Measurements from ENCODE around the gene USP12. TPM values are rescaled to one million over a fixed set of nuclear protein-coding genes. Genes with fewer than 3 reads are reported as not detected.

The USP12 gene
- total and polyA plus RNA-seq, 9 donors = 9.5 to 23.6 (median 19.2) TPM

DNA sequence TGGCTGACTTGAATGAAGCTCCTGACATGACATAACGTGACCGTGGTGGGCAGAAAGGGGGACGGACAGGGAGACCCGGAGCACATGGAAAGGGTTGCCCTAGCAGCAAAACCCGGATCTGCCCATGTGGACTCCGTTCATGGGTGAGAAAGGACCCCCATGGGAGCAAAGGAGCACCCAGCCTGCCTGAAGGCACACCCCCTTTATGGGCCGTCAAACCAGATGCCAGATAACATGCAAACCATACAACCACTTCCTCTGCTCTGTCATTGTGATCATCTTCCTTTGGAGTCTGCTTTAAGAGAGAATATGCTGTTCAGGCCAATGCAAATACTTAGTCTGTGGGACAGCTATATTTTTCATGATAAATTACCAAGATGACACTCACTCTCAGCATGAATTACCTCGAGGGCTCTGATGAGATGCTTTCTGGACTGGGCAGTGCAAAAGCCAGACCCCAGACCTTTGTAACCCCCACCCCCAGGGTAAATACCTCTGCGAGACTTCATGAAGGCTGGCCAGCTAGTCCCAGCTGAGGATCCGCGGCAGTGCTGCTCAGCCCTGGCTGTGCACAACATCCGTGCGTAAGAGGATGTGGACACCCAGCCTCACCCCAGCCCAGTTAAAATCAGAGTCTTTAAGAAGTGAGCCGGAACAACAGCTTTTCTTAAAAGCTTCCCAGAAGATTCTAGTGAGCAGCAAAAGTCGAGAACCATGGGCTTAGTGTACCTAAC is 126.6 kb downstream of the USP12 start:
- H3K9me3 ChIP-seq = no peaks in the 10 kb centered on the region
- intact Hi-C loops (cut with DNase I) = no loop called here
- WGBS, 3 donors = 78 to 82% (median 81%) methylated on average over 15 of the region's 15 CpGs
- H3K4me3 ChIP-seq = no peak overlapping the region
- H3K27ac ChIP-seq = no peak overlapping the region
- H3K36me3 ChIP-seq = no peaks in the 10 kb centered on the region
- TF ChIP-seq, protein P1, sequence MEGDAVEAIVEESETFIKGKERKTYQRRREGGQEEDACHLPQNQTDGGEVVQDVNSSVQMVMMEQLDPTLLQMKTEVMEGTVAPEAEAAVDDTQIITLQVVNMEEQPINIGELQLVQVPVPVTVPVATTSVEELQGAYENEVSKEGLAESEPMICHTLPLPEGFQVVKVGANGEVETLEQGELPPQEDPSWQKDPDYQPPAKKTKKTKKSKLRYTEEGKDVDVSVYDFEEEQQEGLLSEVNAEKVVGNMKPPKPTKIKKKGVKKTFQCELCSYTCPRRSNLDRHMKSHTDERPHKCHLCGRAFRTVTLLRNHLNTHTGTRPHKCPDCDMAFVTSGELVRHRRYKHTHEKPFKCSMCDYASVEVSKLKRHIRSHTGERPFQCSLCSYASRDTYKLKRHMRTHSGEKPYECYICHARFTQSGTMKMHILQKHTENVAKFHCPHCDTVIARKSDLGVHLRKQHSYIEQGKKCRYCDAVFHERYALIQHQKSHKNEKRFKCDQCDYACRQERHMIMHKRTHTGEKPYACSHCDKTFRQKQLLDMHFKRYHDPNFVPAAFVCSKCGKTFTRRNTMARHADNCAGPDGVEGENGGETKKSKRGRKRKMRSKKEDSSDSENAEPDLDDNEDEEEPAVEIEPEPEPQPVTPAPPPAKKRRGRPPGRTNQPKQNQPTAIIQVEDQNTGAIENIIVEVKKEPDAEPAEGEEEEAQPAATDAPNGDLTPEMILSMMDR (IDR thresholded peaks at IDR 0.05) = no peak
- TF ChIP-seq POLR2A (IDR thresholded peaks at IDR 0.05) (no peak), EP300 (IDR thresholded peaks at IDR 0.05) (no peak)
- H3K4me1 ChIP-seq (ENCODE audit: insufficient read depth) = no peaks in the 10 kb centered on the region
- H3K27me3 ChIP-seq = no peaks in the 10 kb centered on the region
- DNase-seq = no peak

DNA sequence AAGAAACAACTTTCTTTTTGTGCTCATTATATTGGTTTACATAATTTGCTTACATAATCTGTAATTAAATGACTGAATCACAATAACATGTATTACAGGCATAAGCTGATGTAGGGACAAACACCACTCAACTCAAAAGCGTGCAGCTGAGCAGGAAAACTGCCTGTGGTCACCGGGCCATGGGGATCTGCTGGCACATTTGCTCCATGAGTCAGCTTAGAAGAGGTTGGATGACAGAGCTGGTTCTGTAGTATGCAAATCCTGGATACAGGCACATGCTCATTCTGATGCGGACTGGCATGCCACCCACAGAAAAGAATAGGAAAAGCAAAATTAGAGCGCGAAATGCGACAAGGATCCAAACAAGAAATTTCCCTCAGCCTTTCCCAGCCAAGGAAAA is 128.6 kb downstream of the USP12 start:
- DNase-seq = no peak
- TF ChIP-seq, protein P1 (IDR thresholded peaks at IDR 0.05) = no peak
- no peak for TF ChIP-seq EP300 (IDR thresholded peaks at IDR 0.05)
- TF ChIP-seq POLR2A (IDR thresholded peaks at IDR 0.05) = no peak
- Histone ChIP-seq H3K4me3 (no peak overlapping the region), H3K4me1 (ENCODE audit: insufficient read depth) (no peaks in the 10 kb centered on the region), H3K36me3 (no peaks in the 10 kb centered on the region), H3K9me3 (no peaks in the 10 kb centered on the region), H3K27ac (no peak overlapping the region), H3K27me3 (no peaks in the 10 kb centered on the region)
- 52 to 60% (median 58%) methylated on average over 6 of the region's 6 CpGs for WGBS, 3 donors
- intact Hi-C loops (cut with DNase I) = no loop called here

DNA sequence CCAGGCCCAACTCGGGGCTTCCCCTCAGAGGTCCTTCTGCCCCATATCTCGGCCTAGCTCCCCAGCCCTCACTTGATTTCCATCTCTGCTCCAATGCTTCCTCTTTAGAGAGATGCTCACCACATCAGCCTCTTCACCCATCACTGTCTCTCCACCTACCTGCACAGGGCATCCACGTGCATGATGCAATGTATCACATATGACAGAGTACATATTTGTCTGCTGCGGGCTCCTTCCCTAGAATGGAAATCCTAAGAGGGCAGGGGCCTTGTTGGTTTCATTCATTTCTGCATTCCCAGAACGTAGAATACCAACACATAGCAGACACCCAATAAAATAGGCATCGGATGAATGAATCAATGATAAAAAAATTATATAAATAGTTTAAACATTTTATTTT is 130.3 kb downstream of the USP12 start:
- Histone ChIP-seq H3K4me3 (no peak overlapping the region), H3K27ac (no peak overlapping the region), H3K36me3 (no peaks in the 10 kb centered on the region), H3K27me3 (no peaks in the 10 kb centered on the region), H3K4me1 (ENCODE audit: insufficient read depth) (no peaks in the 10 kb centered on the region), H3K9me3 (no peaks in the 10 kb centered on the region)
- no peak for DNase-seq
- no peak for TF ChIP-seq POLR2A (IDR thresholded peaks at IDR 0.05)
- TF ChIP-seq, protein P1 (IDR thresholded peaks at IDR 0.05) = no peak
- no peak for TF ChIP-seq EP300 (IDR thresholded peaks at IDR 0.05)
- 84 to 91% (median 89%) methylated on average over 6 of the region's 6 CpGs for WGBS, 3 donors
- intact Hi-C loops (cut with DNase I) = no loop called here

DNA sequence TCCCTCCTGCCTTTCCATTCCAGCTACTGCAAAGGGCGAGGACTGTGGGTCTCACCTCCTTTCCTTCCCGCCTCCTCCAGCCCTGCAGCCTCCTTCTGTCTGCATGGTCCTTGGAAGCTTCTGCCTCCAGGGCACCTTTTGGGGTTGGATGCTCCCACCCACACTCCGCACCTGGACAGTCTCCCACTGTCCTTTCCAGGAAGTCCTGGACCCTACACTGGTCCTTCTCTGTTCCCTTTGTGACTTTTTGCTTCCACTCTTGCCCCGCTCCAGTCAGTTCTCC is 130.8 kb downstream of the USP12 start:
- Histone ChIP-seq H3K4me3 (no peak overlapping the region), H3K27me3 (no peaks in the 10 kb centered on the region), H3K9me3 (no peaks in the 10 kb centered on the region), H3K27ac (no peak overlapping the region), H3K36me3 (no peaks in the 10 kb centered on the region), H3K4me1 (ENCODE audit: insufficient read depth) (no peaks in the 10 kb centered on the region)
- no peak for DNase-seq
- TF ChIP-seq, protein P1 (IDR thresholded peaks at IDR 0.05) = no peak
- TF ChIP-seq POLR2A (IDR thresholded peaks at IDR 0.05) (no peak), EP300 (IDR thresholded peaks at IDR 0.05) (no peak)
- intact Hi-C loops (cut with DNase I) = no loop called here
- WGBS, 3 donors = 95 to 99% (median 97%) methylated on average over 4 of the region's 4 CpGs

All from ovary (tissue), 9 donors.